Fibroblast of lung (primary cell): ENCODE results near the gene VGLL3. TPM values are rescaled to one million over a fixed set of nuclear protein-coding genes. Genes with fewer than 3 reads are reported as not detected.
"Not testable (repeated sequence)": the region's sequence is repeated elsewhere in the genome, so short reads cannot be mapped to it uniquely, and the experiment has no call there.

Experiments used
- DNase-seq, 2 donors: peaks; one replicate each; pipeline versions ENCODE4 v3.0.0 to v3.0.0-alpha.2; 2010; ENCODE audit warnings: low read depth in 2 of 2
- H2AFZ ChIP-seq: 2 replicates; pipeline ENCODE4 v1.5.1; 2012; ENCODE audit warnings: low read length, control low read depth, inconsistent platforms
- H3K27ac ChIP-seq: 2 replicates; pipeline ENCODE4 v1.5.1; 2011; ENCODE audit warnings: low read length, control low read depth; ENCODE audit not compliant: insufficient read depth
- H3K27me3 ChIP-seq: 2 replicates; pipeline ENCODE4 v1.5.1; 2011; ENCODE audit warnings: mild to moderate bottlenecking, low read length; ENCODE audit not compliant: control insufficient read depth, insufficient read depth
- H3K36me3 ChIP-seq: 2 replicates; pipeline ENCODE4 v1.5.1; 2011; ENCODE audit warnings: low read length; ENCODE audit not compliant: control insufficient read depth, insufficient read depth
- H3K4me1 ChIP-seq: 2 replicates; pipeline ENCODE4 v1.5.1; 2011; ENCODE audit warnings: low read length; ENCODE audit not compliant: control insufficient read depth, insufficient read depth; ENCODE audit errors: extremely low read depth
- H3K4me2 ChIP-seq: 2 replicates; pipeline ENCODE4 v1.5.1; 2011; ENCODE audit warnings: low read length, control low read depth; ENCODE audit not compliant: insufficient read depth; ENCODE audit errors: extremely low read depth
- H3K4me3 ChIP-seq, 4 experiments: fragments of 200-600 bp in 1 of 4; sonication (generic) in 1 of 4; replicated peaks in 1 of 4; 2 replicates each; pipeline ENCODE4 v1.5.1; 2011 to 2016; ENCODE audit warnings: low read length in 4 of 4, low read depth in 3 of 4, mild to moderate bottlenecking in 3 of 4, control low read depth in 2 of 4, inconsistent platforms in 1 of 4, mixed read lengths in 1 of 4; ENCODE audit not compliant: insufficient read depth in 1 of 4; ENCODE audit errors: control extremely low read depth in 1 of 4
- H3K79me2 ChIP-seq: 2 replicates; pipeline ENCODE4 v1.5.1; 2012; ENCODE audit warnings: mild to moderate bottlenecking, low read length, inconsistent platforms; ENCODE audit not compliant: control insufficient read depth, insufficient read depth
- H3K9ac ChIP-seq: 2 replicates; pipeline ENCODE4 v1.5.1; 2011; ENCODE audit warnings: mild to moderate bottlenecking, low read length, control low read depth; ENCODE audit not compliant: insufficient read depth
- H3K9me3 ChIP-seq: 2 replicates; pipeline ENCODE4 v1.5.1; 2012; ENCODE audit warnings: low read depth, low read length; ENCODE audit not compliant: control insufficient read depth, insufficient read depth
- H4K20me1 ChIP-seq: 2 replicates; pipeline ENCODE4 v1.5.1; 2011; ENCODE audit warnings: low read length; ENCODE audit not compliant: control insufficient read depth, insufficient read depth; ENCODE audit errors: extremely low read depth
- CTCF ChIP-seq, 2 donors: IDR thresholded peaks in 1 of 2; conservative IDR thresholded peaks in 1 of 2; 1 replicate in 1 of 2; 2 replicates in 1 of 2; pipeline ENCODE4 v1.5.1; 2011 to 2012; ENCODE audit warnings: low read length in 2 of 2, control low read depth in 1 of 2, inconsistent platforms in 1 of 2, low read depth in 1 of 2, mild to moderate bottlenecking in 1 of 2
- EZH2 ChIP-seq: IDR thresholded peaks from 2 replicates; pipeline ENCODE4 v1.5.1; 2012; ENCODE audit warnings: low read length, control low read depth, mild to moderate bottlenecking; ENCODE audit errors: missing control alignments
- polyA plus RNA-seq, 2 donors: library from polyadenylated mRNA; depleted of rRNA in 1 of 2; stranded (reverse) in 1 of 2; unstranded in 1 of 2; fragments of >200 nt; gene quantifications; 2 replicates each; pipeline ENCODE4 v1.2.1, GENCODE V29; 2011 to 2012; ENCODE audit warnings: missing spikeins in 1 of 2
- total RNA-seq: library from RNA; depleted of rRNA; stranded (reverse); fragments of >200 nt; gene quantifications from 2 replicates; pipeline ENCODE4 v1.2.1, GENCODE V29; 2014

VGLL3 gene
- total and polyA plus RNA-seq, 2 donors (not counting 1 experiment from before 2014, with no cell fraction given): 53.7 to 222 TPM

GRCh38 chr3:86978111-86978551, 12.8 kb downstream of the VGLL3 start:
- Histone ChIP-seq H3K4me1 (peaks cover 13% of the 10 kb centered on the region), H3K27ac (peak overlapping the region; percentile 33), H3K27me3 (no peaks in the 10 kb centered on the region), H3K9ac (no peak overlapping the region), H3K4me2 (peak overlapping the region; percentile 51), H3K4me3 (no peak overlapping the region), H3K36me3 (peaks cover 3% of the 10 kb centered on the region), H2AFZ (no peak overlapping the region), H4K20me1 (no peaks in the 10 kb centered on the region), H3K79me2 (peaks cover 77% of the 10 kb centered on the region), H3K9me3 (no peaks in the 10 kb centered on the region)
- DNase-seq: peak; percentile 37 to 55
- TF ChIP-seq EZH2: no peak
- TF ChIP-seq CTCF (conservative IDR thresholded peaks at IDR 0.05 in 1 of 2, IDR thresholded peaks at IDR 0.05 in 1 of 2; ENCODE audit: low read depth in 1 of 2, low read length in 2 of 2): no peak

- peaks cover 10% of the 10 kb centered on the region for H3K4me1 ChIP-seq
- no peaks in the 10 kb centered on the region for H3K9me3 ChIP-seq
- DNase-seq: no peak
- no peaks in the 10 kb centered on the region for H4K20me1 ChIP-seq
- H3K27me3 ChIP-seq: no peaks in the 10 kb centered on the region
- H3K4me2 ChIP-seq: no peak overlapping the region
- peaks cover 3% of the 10 kb centered on the region for H3K36me3 ChIP-seq
- no peak overlapping the region for H2AFZ ChIP-seq
- peaks cover 78% of the 10 kb centered on the region for H3K79me2 ChIP-seq
- no peak for TF ChIP-seq CTCF (conservative IDR thresholded peaks at IDR 0.05 in 1 of 2, IDR thresholded peaks at IDR 0.05 in 1 of 2; ENCODE audit: low read depth in 1 of 2, low read length in 2 of 2)
- no peak for TF ChIP-seq EZH2
- no peak overlapping the region for H3K9ac ChIP-seq
- H3K4me3 ChIP-seq: no peak overlapping the region
- H3K27ac ChIP-seq: no peak overlapping the region
Measured at GRCh38 chr3:86976219-86976618, 14.7 kb downstream of the VGLL3 start.

- H3K79me2 ChIP-seq: peaks cover 76% of the 10 kb centered on the region
- not testable (repeated sequence) for H3K4me2 ChIP-seq, H3K27me3 ChIP-seq, H4K20me1 ChIP-seq, H3K36me3 ChIP-seq, H3K27ac ChIP-seq, H3K4me1 ChIP-seq, H3K9me3 ChIP-seq, H3K4me3 ChIP-seq, DNase-seq, H2AFZ ChIP-seq, H3K9ac ChIP-seq
Measured at GRCh38 chr3:86974177-86974576, 16.8 kb downstream of the VGLL3 start.
